Calu3 (cell line): ENCODE data around the gene SMIM34. TPM values are rescaled to one million over a fixed set of nuclear protein-coding genes. Genes with fewer than 3 reads are reported as not detected.
"Not testable (repeated sequence)": the region's sequence is repeated elsewhere in the genome, so short reads cannot be mapped to it uniquely, and the experiment has no call there.

Experiments
- BruUV-seq: library from RNA; stranded (reverse); fragments of 400-500 nt; replicated peaks from 2 replicates; lab custom pipeline; 2021; lab: Mats Ljungman, UMichigan
- CTCF ChIA-PET: fragments of 300-600 bp; sonication (Branson Sonifier 250); formaldehyde crosslinking; loops from one replicate; lab custom pipeline; 2022; ENCODE audit warnings: antibody characterized with exemption; lab: Charles Lee
- DNase-seq: peaks from one replicate; pipeline ENCODE4 v3.0.0; 2022
- H3K27ac Mint-ChIP-seq: one replicate; pipeline ENCODE4 v1.8.0; 2022; ENCODE audit warnings: mixed read lengths; ENCODE audit not compliant: unreplicated experiment
- H3K27me3 Mint-ChIP-seq: one replicate; pipeline ENCODE4 v1.8.0; 2022; ENCODE audit warnings: mixed read lengths; ENCODE audit not compliant: unreplicated experiment
- H3K36me3 Mint-ChIP-seq: one replicate; pipeline ENCODE4 v1.8.0; 2022; ENCODE audit warnings: mild to moderate bottlenecking, moderate library complexity, mixed read lengths; ENCODE audit not compliant: insufficient read depth, unreplicated experiment
- H3K4me1 Mint-ChIP-seq: one replicate; pipeline ENCODE4 v1.8.0; 2022; ENCODE audit warnings: mild to moderate bottlenecking, low read depth, mixed read lengths; ENCODE audit not compliant: unreplicated experiment
- H3K4me3 Mint-ChIP-seq: one replicate; pipeline ENCODE4 v1.8.0; 2022; ENCODE audit warnings: mild to moderate bottlenecking, low read depth, moderate library complexity, mixed read lengths; ENCODE audit not compliant: unreplicated experiment
- H3K9me3 Mint-ChIP-seq: one replicate; pipeline ENCODE4 v1.8.0; 2022; ENCODE audit warnings: low read depth, mixed read lengths; ENCODE audit not compliant: unreplicated experiment
- intact Hi-C: fragments of 100-400 bp; cut with micrococcal nuclease; formaldehyde crosslinking; loops from one replicate; pipeline ENCODE4 v1.10.0; 2022; ENCODE audit not compliant: unreplicated experiment
- total RNA-seq: library from RNA; stranded (reverse); gene quantifications from 2 replicates; pipeline ENCODE4 v1.2.3, GENCODE V29; 2022

Gene SMIM34
- total RNA-seq, 1 experiment from 2014 or later, result not detected

GRCh38 chr21:34427339-34427738 is 3.6 kb upstream of the SMIM34 start:
- H3K4me1 Mint-ChIP-seq, CTCF ChIA-PET, H3K9me3 Mint-ChIP-seq: not testable (repeated sequence)

DNA sequence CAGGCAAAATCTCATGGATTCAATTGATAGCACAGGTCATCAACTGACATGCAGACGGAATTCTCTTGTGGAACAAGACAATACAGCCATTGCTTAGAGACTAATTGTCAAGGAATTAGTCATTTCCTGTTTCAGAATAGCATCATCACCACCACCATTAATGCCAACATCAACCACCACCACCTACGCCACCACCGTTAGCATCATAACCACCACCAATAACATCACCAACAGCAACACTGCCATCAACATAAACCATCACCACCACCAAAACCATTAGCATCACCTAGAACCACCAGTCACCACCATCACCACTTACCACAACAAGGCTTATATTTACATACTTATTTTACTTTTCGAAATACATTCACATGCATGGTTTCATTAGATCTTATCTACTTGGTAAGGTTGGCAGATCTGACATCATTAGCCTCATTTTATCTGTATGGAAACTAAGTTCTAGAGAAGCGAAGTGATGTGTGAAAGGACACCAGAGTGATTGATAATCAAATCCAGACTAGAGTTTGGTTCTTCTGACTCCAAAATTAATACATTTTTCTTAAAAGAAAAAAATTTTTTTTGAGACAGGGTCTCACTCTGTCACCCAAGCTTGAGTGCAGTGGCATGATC is 6.2 kb downstream of the SMIM34 start:
- H3K9me3 Mint-ChIP-seq, CTCF ChIA-PET, intact Hi-C loops, H3K27ac Mint-ChIP-seq, DNase-seq, H3K4me1 Mint-ChIP-seq, BruUV-seq, H3K27me3 Mint-ChIP-seq, H3K36me3 Mint-ChIP-seq, H3K4me3 Mint-ChIP-seq: not testable (repeated sequence)

More at GRCh38 chr21:34427339-34427738, 3.6 kb upstream of the SMIM34 start:
- intact Hi-C loops, H3K36me3 Mint-ChIP-seq, H3K27me3 Mint-ChIP-seq, DNase-seq, BruUV-seq, H3K4me3 Mint-ChIP-seq, H3K27ac Mint-ChIP-seq: not testable (repeated sequence)

DNA sequence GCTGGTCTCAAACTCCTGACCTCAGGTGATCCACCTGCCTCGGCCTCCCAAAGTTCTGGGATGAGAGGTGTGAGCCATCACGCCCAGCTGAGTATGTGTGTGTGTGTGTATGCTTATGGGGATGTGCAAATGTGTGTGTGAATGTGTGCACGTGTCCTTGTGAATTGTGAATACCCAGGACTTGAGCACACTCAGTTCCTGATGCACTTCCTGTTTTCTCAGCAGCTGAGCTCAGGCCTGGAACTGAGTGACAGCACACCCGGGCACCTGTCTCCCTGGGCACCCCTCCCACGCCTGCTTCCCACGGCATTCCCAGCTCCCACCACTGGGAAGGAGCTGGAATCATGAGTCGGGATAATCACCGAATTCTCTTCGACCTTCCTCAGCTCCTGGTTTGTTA is 16.5 kb downstream of the SMIM34 start:
- CTCF ChIA-PET, H3K4me3 Mint-ChIP-seq, intact Hi-C loops, H3K27ac Mint-ChIP-seq, H3K9me3 Mint-ChIP-seq, BruUV-seq, DNase-seq, H3K27me3 Mint-ChIP-seq, H3K4me1 Mint-ChIP-seq, H3K36me3 Mint-ChIP-seq: not testable (repeated sequence)

GRCh38 chr21:34406676-34407075 is 17.1 kb downstream of the SMIM34 start:
- intact Hi-C loops, H3K27ac Mint-ChIP-seq, BruUV-seq, CTCF ChIA-PET, DNase-seq, H3K27me3 Mint-ChIP-seq, H3K9me3 Mint-ChIP-seq, H3K4me1 Mint-ChIP-seq, H3K36me3 Mint-ChIP-seq, H3K4me3 Mint-ChIP-seq: not testable (repeated sequence)

DNA sequence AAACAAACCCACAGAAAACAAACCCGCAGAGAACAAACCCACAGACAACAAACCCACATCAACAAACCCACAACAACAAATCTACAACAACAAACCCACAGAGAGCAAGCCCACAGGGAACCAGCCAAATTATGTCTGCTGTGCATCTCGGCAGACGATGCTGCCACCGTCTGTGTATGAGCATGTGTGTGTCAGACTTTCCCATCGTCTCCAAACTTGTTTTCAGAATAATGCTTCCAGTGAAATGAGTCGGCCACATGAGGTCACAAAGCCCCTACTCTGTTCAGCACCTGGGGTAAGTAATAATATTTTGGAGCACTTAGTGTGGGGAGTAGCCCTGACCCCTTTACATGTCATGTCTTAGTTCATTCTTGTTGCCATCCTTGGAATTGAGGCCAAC is 17.6 kb downstream of the SMIM34 start:
- DNase-seq, H3K27ac Mint-ChIP-seq: not testable (repeated sequence)

GRCh38 chr21:34405686-34406085 is 18.1 kb downstream of the SMIM34 start:
- H3K36me3 Mint-ChIP-seq, H3K27ac Mint-ChIP-seq, CTCF ChIA-PET, intact Hi-C loops, H3K27me3 Mint-ChIP-seq, DNase-seq, H3K4me3 Mint-ChIP-seq, H3K4me1 Mint-ChIP-seq, BruUV-seq, H3K9me3 Mint-ChIP-seq: not testable (repeated sequence)

More for the DNA sequence above, 17.6 kb downstream of the SMIM34 start:
- H3K27me3 Mint-ChIP-seq, BruUV-seq, H3K36me3 Mint-ChIP-seq, CTCF ChIA-PET, H3K9me3 Mint-ChIP-seq, H3K4me3 Mint-ChIP-seq, intact Hi-C loops, H3K4me1 Mint-ChIP-seq: not testable (repeated sequence)

GRCh38 chr21:34404742-34405141 is 19.0 kb downstream of the SMIM34 start:
- not testable (repeated sequence) for H3K4me1 Mint-ChIP-seq, H3K9me3 Mint-ChIP-seq

GRCh38 chr21:34400522-34400921 is 23.2 kb downstream of the SMIM34 start:
- H3K9me3 Mint-ChIP-seq, H3K4me3 Mint-ChIP-seq, CTCF ChIA-PET, intact Hi-C loops, H3K4me1 Mint-ChIP-seq, H3K27ac Mint-ChIP-seq, H3K27me3 Mint-ChIP-seq, BruUV-seq, H3K36me3 Mint-ChIP-seq, DNase-seq: not testable (repeated sequence)

More at GRCh38 chr21:34404742-34405141, 19.0 kb downstream of the SMIM34 start:
- H3K4me3 Mint-ChIP-seq, CTCF ChIA-PET, H3K27ac Mint-ChIP-seq, intact Hi-C loops, H3K27me3 Mint-ChIP-seq, H3K36me3 Mint-ChIP-seq, DNase-seq, BruUV-seq: not testable (repeated sequence)

DNA sequence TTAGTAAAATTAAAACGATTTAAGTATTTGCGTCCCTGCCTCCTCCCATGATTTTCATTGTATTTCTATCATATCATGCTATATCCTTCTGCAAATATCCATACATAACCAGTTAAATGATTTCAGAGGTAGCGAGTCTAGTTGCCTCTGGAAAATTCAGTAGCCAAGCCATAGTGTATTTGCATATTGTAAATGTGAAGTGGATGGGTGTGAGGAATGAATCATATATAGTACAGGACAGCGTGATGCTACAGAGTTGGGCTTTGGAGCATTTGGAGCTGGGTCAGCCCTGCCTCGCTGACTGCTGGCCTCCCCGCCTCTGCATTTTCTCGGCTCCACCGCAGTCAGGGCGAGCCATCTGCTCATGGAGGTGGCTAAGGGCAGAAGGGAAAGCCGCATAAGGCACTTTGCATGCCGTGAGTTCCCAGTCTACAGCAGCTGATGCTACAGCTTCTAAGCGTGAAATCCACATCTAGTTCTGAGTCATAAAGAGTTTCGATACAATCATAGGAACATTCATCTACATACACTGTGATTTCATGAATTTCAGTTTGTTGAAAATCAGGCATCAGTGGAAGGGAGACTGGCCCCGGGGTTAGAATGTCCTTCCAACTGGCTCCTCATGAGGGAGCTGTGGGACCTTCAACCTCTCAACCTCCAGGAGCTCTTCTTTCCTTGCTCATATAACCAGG is 39.9 kb downstream of the SMIM34 start:
- DNase-seq, CTCF ChIA-PET, H3K36me3 Mint-ChIP-seq, intact Hi-C loops, H3K4me3 Mint-ChIP-seq, H3K9me3 Mint-ChIP-seq, H3K4me1 Mint-ChIP-seq, BruUV-seq, H3K27me3 Mint-ChIP-seq, H3K27ac Mint-ChIP-seq: not testable (repeated sequence)

GRCh38 chr21:34383138-34383537 is 40.6 kb downstream of the SMIM34 start:
- BruUV-seq, H3K27ac Mint-ChIP-seq, H3K9me3 Mint-ChIP-seq: not testable (repeated sequence)

More at GRCh38 chr21:34383138-34383537, 40.6 kb downstream of the SMIM34 start:
- H3K36me3 Mint-ChIP-seq, intact Hi-C loops, H3K27me3 Mint-ChIP-seq, H3K4me1 Mint-ChIP-seq, CTCF ChIA-PET, H3K4me3 Mint-ChIP-seq, DNase-seq: not testable (repeated sequence)
